ENCODE results near the gene GNB4.

- TF ChIP-seq, protein P1, sequence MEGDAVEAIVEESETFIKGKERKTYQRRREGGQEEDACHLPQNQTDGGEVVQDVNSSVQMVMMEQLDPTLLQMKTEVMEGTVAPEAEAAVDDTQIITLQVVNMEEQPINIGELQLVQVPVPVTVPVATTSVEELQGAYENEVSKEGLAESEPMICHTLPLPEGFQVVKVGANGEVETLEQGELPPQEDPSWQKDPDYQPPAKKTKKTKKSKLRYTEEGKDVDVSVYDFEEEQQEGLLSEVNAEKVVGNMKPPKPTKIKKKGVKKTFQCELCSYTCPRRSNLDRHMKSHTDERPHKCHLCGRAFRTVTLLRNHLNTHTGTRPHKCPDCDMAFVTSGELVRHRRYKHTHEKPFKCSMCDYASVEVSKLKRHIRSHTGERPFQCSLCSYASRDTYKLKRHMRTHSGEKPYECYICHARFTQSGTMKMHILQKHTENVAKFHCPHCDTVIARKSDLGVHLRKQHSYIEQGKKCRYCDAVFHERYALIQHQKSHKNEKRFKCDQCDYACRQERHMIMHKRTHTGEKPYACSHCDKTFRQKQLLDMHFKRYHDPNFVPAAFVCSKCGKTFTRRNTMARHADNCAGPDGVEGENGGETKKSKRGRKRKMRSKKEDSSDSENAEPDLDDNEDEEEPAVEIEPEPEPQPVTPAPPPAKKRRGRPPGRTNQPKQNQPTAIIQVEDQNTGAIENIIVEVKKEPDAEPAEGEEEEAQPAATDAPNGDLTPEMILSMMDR (conservative IDR thresholded peaks at IDR 0.05), result no peak
- TF ChIP-seq EZH2 (IDR thresholded peaks at IDR 0.05; ENCODE audit: low read depth), result no peak
These were observed 13.2 kb upstream of the GNB4 start for GRCh38 chr3:179464323-179465092.
